PC-3 (cell line): ENCODE data around the gene TNS3. TPM values are rescaled to one million over a fixed set of nuclear protein-coding genes. Genes with fewer than 3 reads are reported as not detected.

Source experiments
- ATAC-seq: fragments of 200-7000 bp; cut with Tn5 transposase; 2 replicates; pipeline ENCODE4 v1.9.1; 2020; ENCODE audit warnings: mild to moderate bottlenecking, moderate library complexity
- BruUV-seq: library from RNA; stranded (reverse); fragments of 400-500 nt; replicated peaks from 2 replicates; lab custom pipeline; 2021; lab: Mats Ljungman, UMichigan
- CTCF ChIA-PET: fragments of 300-600 bp; sonication (Branson Sonifier 250); formaldehyde crosslinking; loops from one replicate; lab custom pipeline; 2022; ENCODE audit warnings: antibody characterized with exemption; lab: Charles Lee
- POLR2A ChIA-PET: fragments of 300-600 bp; sonication (Branson Sonifier 250); formaldehyde crosslinking; loops from one replicate; lab custom pipeline; 2022; ENCODE audit warnings: antibody characterized with exemption; ENCODE audit not compliant: unreplicated experiment; lab: Charles Lee
- DNase-seq: peaks from one replicate; pipeline ENCODE4 v3.0.0-alpha.2; 2015
- H2AFZ ChIP-seq: fragments of 300-600 bp; sonication (generic); 2 replicates; pipeline ENCODE4 v1.6.0; 2016; ENCODE audit warnings: antibody characterized with exemption, low read length
- H3F3A ChIP-seq: fragments of 300-600 bp; sonication (generic); one replicate; pipeline ENCODE4 v1.6.0; 2017; ENCODE audit warnings: antibody characterized with exemption, low read length, control low read depth, mild to moderate bottlenecking; ENCODE audit not compliant: unreplicated experiment
- H3K27ac ChIP-seq: fragments of 300-600 bp; sonication (generic); 2 replicates; pipeline ENCODE4 v1.5.1; 2016; ENCODE audit warnings: mild to moderate bottlenecking, low read length
- H3K27me3 ChIP-seq: fragments of 300-600 bp; sonication (generic); 2 replicates; pipeline ENCODE4 v1.6.1; 2016; ENCODE audit warnings: low read length, mixed read lengths
- H3K36me3 ChIP-seq: fragments of 300-600 bp; sonication (generic); 2 replicates; pipeline ENCODE4 v1.6.1; 2016; ENCODE audit warnings: low read depth, mixed run types, low read length, mixed read lengths
- H3K4me1 ChIP-seq: fragments of 300-600 bp; sonication (generic); 2 replicates; pipeline ENCODE4 v1.5.1; 2016; ENCODE audit warnings: low read length; ENCODE audit not compliant: insufficient read depth
- H3K4me2 ChIP-seq: fragments of 300-600 bp; sonication (generic); 2 replicates; pipeline ENCODE4 v1.6.0; 2016; ENCODE audit warnings: low read length
- H3K4me3 ChIP-seq: fragments of 300-600 bp; sonication (generic); 2 replicates; pipeline ENCODE4 v1.5.1; 2016; ENCODE audit warnings: mild to moderate bottlenecking, low read length, mixed read lengths
- H3K79me2 ChIP-seq: fragments of 300-600 bp; sonication (generic); 2 replicates; pipeline ENCODE4 v1.6.1; 2017; ENCODE audit warnings: low read length, mixed read lengths
- H3K9ac ChIP-seq: fragments of 300-600 bp; sonication (generic); 2 replicates; pipeline ENCODE4 v1.6.0; 2016; ENCODE audit warnings: mild to moderate bottlenecking, low read length
- H3K9me2 ChIP-seq: fragments of 300-600 bp; sonication (generic); replicated peaks from 2 replicates; pipeline ENCODE4 v1.6.1; 2016; ENCODE audit warnings: mixed run types, low read length, mixed read lengths
- H3K9me3 ChIP-seq: fragments of 300-600 bp; sonication (generic); 2 replicates; pipeline ENCODE4 v1.6.1; 2016; ENCODE audit warnings: low read length, mixed read lengths
- H4K20me1 ChIP-seq: fragments of 300-600 bp; sonication (generic); 2 replicates; pipeline ENCODE4 v1.6.1; 2016; ENCODE audit warnings: low read length, mixed read lengths
- CTCF ChIP-seq: fragments of 300-600 bp; sonication (generic); conservative IDR thresholded peaks from 2 replicates; pipeline ENCODE4 v1.5.1; 2017; ENCODE audit warnings: antibody characterized with exemption, low read depth, mild to moderate bottlenecking, low read length
- EZH2 ChIP-seq: fragments of 300-600 bp; sonication (generic); IDR thresholded peaks from one replicate; pipeline ENCODE4 v1.6.1; 2017; ENCODE audit warnings: antibody characterized with exemption, mild to moderate bottlenecking, low read length; ENCODE audit not compliant: unreplicated experiment
- EZH2phosphoT487 ChIP-seq: fragments of 300-600 bp; sonication (generic); IDR thresholded peaks from 2 replicates; pipeline ENCODE4 v1.6.1; 2018; ENCODE audit warnings: mild to moderate bottlenecking, antibody characterized with exemption, low read length, borderline replicate concordance
- intact Hi-C: fragments of 100-400 bp; cut with micrococcal nuclease; formaldehyde crosslinking; loops from 2 replicates; pipeline ENCODE4 v1.9.0; 2023
- total RNA-seq: library from RNA; depleted of rRNA; stranded (reverse); fragments of >200 nt; gene quantifications from 2 replicates; pipeline ENCODE4 v1.2.3, GENCODE V29; 2014

The TNS3 gene
- total RNA-seq, 1 experiment from 2014 or later, result 72.3 TPM

GRCh38 chr7:47239931-47240421 is 341.9 kb downstream of the TNS3 start:
- H3K79me2 ChIP-seq, result no peaks in the 10 kb centered on the region
- no peaks in the 10 kb centered on the region for H3K27me3 ChIP-seq
- no peaks in the 10 kb centered on the region for H3F3A ChIP-seq
- H2AFZ ChIP-seq, result no peak overlapping the region
- no peaks in the 10 kb centered on the region for H3K9me3 ChIP-seq
- ChIA-PET POLR2A (no interaction called here), CTCF (no interaction called here)
- no peak for DNase-seq
- no peaks in the 10 kb centered on the region for H3K4me1 ChIP-seq
- H3K4me3 ChIP-seq, result no peak overlapping the region
- no peak overlapping the region for H3K27ac ChIP-seq
- H3K9ac ChIP-seq, result no peak overlapping the region
- no peak for TF ChIP-seq CTCF
- no peak for TF ChIP-seq EZH2phosphoT487
- no peak for TF ChIP-seq EZH2
- H4K20me1 ChIP-seq, result no peaks in the 10 kb centered on the region
- no TSS peak for BruUV-seq
- no peaks in the 10 kb centered on the region for H3K36me3 ChIP-seq
- H3K4me2 ChIP-seq, result no peak overlapping the region
- intact Hi-C loops, result no loop called here
- H3K9me2 ChIP-seq, result no peaks in the 10 kb centered on the region
- ATAC-seq, result no peak

- Histone ChIP-seq H3K36me3 (no peaks in the 10 kb centered on the region), H3K79me2 (no peaks in the 10 kb centered on the region), H3K9me3 (no peaks in the 10 kb centered on the region), H3K27me3 (no peaks in the 10 kb centered on the region), H3K9me2 (no peaks in the 10 kb centered on the region), H3K4me3 (no peak overlapping the region), H3K9ac (no peak overlapping the region), H2AFZ (no peak overlapping the region), H3F3A (no peaks in the 10 kb centered on the region), H3K27ac (no peak overlapping the region), H3K4me1 (no peaks in the 10 kb centered on the region), H4K20me1 (no peaks in the 10 kb centered on the region), H3K4me2 (no peak overlapping the region)
- intact Hi-C loops, result no loop called here
- ATAC-seq (no peak), DNase-seq (no peak)
- BruUV-seq, result no TSS peak
- TF ChIP-seq EZH2phosphoT487 (no peak), EZH2 (no peak), CTCF (no peak)
- CTCF ChIA-PET, result no interaction called here
- POLR2A ChIA-PET, result no interaction called here
Observed at GRCh38 chr7:47239034-47239433, 342.9 kb downstream of the TNS3 start.

- ChIA-PET POLR2A (no interaction called here), CTCF (no interaction called here)
- H3K9me3 ChIP-seq, result no peaks in the 10 kb centered on the region
- H3K4me1 ChIP-seq, result no peaks in the 10 kb centered on the region
- intact Hi-C loops, result no loop called here
- no peak overlapping the region for H3K27ac ChIP-seq
- no peak for ATAC-seq
- no peaks in the 10 kb centered on the region for H3K36me3 ChIP-seq
- H3F3A ChIP-seq, result no peaks in the 10 kb centered on the region
- H3K4me3 ChIP-seq, result no peak overlapping the region
- no peak for TF ChIP-seq EZH2phosphoT487
- no peak for TF ChIP-seq CTCF
- TF ChIP-seq EZH2, result no peak
- no peaks in the 10 kb centered on the region for H3K79me2 ChIP-seq
- no peaks in the 10 kb centered on the region for H3K9me2 ChIP-seq
- no peaks in the 10 kb centered on the region for H3K27me3 ChIP-seq
- DNase-seq, result no peak
- no peak overlapping the region for H3K9ac ChIP-seq
- H4K20me1 ChIP-seq, result no peaks in the 10 kb centered on the region
- H3K4me2 ChIP-seq, result no peak overlapping the region
- no TSS peak for BruUV-seq
- H2AFZ ChIP-seq, result no peak overlapping the region
Observed at GRCh38 chr7:47236480-47237129, 345.3 kb downstream of the TNS3 start.
